GM18505 (cell line): ENCODE measurements around the gene SOX13.
"Not testable (repeated sequence)": the region's sequence is repeated elsewhere in the genome, so short reads cannot be mapped to it uniquely, and the experiment has no call there.

Source experiments
- ATAC-seq: cut with Tn5 transposase; IDR thresholded peaks from one replicate; pipeline ENCODE4 v1.9.1; 2021; ENCODE audit not compliant: unreplicated experiment
- POLR2A ChIP-seq: IDR thresholded peaks from 4 replicates; pipeline ENCODE4 v1.6.1; 2011; ENCODE audit warnings: borderline replicate concordance; ENCODE audit not compliant: insufficient read depth, insufficient read length; ENCODE audit errors: extremely low read depth

The SOX13 gene

DNA sequence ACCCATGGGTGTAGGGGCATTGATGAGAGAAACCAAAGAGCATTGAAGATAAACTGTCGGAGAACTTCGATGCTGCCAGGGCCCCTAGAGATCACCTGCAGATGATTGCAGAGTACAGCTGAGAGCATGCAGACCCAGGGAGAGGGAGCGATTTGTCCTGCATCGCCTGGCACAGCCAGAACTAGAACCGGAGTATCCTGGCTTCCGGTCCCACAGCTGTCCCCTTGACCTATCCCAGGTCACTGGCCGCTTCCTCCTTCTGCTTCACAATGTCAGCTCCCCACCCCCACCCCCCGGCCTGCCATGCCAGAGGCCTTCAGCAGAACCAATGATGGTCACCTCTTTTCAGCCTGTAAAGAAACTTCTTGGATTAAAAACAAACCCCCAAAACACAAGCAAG is 29.2 kb upstream of the SOX13 start:
- TF ChIP-seq POLR2A = no peak
- no peak for ATAC-seq

DNA sequence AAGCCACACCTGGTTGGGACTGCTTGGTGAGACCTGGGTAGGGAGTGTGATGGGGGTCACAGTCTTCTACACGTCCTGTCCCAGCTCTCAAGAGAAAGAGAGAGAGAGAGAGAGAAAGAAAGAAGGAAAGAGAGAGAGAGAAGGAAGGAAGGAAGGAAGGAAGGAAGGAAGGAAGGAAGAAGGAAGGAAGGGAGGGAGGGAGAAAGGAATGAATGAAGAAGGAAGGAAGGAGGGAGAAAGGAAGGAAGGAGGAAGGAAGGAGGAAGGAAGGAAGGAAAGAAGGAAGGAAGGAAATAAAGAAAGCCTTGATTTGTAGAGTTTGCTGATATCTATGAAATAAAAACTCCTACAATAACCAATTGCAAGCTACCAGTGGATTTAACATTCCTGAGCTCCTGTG is 28.5 kb upstream of the SOX13 start:
- TF ChIP-seq POLR2A = no peak
- ATAC-seq = no peak

DNA sequence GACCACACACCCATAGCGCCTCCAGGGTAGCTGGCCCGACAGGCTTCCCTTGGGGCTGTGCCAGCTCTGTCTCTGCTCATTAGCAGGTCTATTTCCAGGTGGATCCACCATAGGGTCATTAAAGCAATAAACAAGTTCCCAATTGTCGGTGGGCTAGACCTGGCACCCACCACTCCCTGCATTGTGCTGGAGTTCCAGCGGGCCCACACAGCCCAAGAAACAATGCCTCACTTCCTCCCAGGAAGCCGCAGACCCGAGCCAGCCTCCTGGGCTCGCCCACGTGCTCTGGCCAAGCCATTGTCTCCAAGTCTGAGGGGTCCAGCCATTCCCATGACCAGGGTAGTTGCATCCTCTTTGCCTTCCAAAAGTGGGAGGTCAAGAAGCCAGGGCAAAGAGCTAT is 27.5 kb upstream of the SOX13 start:
- no peak for ATAC-seq
- no peak for TF ChIP-seq POLR2A

DNA sequence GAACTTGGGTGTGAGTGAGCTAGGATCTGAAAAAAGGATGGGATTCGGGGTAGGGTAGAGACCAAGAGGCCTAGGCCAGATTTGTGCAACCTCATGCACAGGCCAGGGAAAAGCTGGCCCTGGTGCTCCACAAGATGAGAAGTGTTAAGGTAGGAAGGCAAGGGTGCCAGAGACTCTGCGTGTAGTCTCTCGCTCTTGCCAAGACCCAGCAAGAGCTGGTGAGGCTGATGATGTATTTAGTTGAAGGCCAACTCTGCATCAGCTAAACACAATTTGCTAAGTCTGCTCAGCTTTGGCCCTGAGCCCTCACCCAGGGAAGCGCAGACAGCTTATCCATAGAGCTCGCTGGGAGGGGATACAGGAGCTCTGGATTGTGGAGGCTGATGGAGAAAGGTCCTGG is 26.6 kb upstream of the SOX13 start:
- ATAC-seq = no peak
- no peak for TF ChIP-seq POLR2A

DNA sequence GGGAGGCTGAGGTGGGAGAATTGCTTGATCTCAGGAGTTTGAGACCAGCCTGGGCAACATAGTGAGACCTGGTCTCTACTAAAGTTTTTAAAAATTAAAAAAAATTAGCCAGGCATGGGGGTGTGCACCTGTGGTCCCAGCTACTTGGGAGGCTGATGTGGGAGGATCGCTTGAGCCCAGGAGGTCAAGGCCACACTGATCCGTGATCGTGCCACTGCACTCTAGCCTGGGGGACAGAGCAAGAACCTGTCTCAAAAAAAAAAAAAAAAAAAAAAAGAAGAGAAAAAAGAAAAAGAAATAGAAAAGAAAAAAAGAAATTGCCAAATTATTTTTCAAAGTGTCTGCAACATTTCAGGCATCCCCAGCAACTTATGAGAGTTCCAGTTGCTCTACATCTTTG is 24.1 kb upstream of the SOX13 start:
- not testable (repeated sequence) for ATAC-seq

DNA sequence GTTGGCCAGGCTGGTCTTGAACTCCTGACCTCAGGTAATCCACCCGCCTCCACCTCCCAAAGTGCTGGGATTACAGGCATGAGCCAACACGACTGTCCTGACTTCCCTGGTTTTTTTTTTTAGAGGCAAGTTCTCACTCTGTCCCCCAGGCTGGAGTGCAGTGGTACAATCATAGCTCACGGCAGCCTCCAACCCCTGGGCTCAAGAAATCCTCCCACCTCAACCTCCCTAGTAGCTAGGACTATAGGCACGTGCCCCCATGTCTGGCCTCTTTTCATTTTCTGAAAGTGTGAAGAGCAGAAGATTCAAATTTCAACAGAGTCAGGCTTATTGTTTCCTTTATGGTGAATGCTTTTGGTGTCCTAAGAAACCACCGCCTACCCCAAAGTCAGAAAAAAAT is 21.7 kb upstream of the SOX13 start:
- ATAC-seq = no peak
- no peak for TF ChIP-seq POLR2A

DNA sequence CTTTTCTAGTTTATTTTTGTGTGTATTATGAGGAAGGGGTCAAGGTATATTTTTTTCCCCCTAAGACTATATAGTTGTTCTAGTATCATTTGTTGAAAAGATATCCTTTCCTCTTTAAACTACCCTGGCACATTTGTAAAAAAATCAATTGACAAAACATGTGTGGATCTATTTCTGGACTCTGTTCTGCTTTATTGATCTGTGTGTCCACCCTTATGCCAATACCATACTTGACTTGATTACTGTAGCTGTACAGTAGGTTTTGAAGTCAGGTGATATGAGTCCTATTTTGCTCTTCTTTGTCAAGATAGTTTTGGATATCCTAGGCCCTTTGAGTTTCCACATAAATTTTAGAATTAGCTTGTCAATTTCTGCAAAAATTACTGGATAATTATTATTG is 21.2 kb upstream of the SOX13 start:
- no peak for TF ChIP-seq POLR2A
- ATAC-seq = no peak

DNA sequence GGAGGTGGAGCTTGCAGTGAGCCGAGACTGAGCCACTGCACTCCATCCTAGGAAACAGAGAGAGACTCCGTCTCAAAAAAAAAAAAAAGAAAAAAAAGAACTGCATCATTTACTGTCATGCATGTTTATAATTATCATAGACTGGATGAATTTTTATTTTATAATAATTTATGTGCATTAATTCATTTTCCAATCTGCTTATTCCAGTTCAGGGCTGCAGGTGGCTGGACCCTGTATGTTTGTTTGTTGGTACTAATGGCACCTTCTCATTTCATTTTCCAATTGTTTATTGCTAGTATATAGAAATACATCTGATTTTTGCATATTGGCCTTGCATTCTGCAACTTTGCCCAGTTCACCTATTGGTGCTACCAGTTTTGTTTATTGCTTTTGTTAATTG is 19.0 kb upstream of the SOX13 start:
- TF ChIP-seq POLR2A = no peak
- no peak for ATAC-seq

DNA sequence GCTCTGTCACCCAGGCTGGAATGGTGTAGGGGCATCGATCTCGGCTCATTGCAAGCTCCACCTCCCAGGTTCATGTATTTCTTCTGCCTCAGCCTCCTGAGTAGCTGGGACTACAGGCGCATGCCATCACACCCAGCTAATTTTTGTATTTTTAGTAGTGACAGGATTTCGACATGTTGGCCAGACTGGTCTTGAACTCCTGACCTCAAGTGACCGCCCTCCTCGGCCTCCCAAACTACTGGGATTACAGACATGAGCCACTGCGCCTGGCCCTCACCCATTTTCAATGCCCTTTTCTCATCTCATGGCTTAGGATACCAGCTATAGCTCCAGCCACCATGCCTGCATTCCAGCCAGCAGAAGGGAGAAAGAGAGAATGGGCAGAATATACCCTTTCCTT is 12.9 kb upstream of the SOX13 start:
- TF ChIP-seq POLR2A = no peak

DNA sequence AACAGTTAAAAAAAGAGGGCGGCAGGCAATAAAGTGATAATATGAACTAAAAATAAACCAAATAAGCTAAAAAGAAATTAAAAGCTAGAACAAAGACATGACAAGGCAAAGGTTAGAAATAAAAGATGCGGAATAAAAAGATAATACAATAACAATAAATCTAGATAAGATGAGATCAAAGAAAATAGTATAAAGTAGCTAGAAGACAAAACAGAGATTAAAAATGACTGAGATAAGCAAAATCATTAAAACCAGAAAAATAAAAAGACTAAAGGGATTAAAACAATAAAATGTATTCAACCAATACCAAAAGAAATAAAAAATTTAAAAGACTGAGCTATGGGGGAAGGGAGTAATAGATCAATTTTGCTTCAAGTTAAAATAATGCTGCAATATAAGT is 10.8 kb upstream of the SOX13 start:
- TF ChIP-seq POLR2A = no peak
- no peak for ATAC-seq

More for the DNA sequence above, 12.9 kb upstream of the SOX13 start:
- ATAC-seq = no peak

DNA sequence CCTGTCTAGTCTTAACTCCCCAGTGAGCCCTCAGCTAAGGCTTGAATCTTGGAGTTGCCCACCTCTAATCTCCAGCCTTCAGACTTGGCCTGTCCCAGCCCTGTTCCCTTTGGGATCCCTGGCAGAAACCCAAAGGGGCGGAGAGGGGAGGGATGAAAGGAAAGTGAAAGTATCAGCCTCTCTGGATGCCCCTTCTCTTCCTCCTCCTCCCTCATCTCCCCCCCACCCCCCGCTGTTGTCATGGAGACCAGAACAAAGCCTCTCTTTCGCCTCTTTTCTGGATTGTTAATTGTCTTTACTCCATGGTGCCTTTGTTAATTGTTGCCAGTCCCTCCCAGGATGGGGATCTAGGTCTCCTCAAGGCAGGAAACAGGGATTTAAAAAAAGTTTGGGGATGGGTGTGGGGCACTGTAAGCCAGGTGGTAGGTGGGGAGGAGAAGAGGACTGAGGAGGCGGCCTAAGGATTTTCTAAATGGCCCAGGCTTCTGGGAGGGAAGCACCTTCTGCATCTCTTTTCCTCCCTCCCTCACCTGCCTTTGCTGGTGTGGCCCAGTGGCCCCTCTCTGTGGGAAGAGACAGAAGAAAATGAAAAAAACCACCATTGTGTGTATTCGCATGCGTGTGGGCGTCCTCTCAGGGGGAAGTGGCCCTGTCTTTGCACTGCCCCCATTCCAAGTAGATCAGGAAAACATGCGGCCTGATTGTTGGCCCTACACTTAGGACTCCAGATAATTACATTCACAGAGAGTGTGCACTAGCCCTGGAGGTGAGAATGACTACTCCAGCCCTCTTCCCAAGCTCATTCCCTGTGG is 7.5 kb upstream of the SOX13 start:
- TF ChIP-seq POLR2A = no peak
- no peak for ATAC-seq

DNA sequence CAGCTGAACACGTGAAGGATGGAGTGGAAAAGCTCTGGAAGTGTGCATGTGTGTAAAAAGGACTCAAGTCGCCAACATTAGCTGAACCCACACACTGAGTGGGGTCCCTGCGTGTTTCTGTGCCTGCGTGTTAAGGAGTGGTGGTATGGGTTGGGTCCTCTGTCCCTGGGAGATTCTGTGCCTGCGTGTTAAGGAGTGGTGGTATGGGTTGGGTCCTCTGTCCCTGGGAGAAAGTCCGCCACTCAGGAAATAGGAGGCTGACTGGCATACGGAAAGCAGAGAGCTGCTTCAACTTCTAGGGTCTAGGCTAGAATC is 7.0 kb upstream of the SOX13 start:
- ATAC-seq = no peak
- no peak for TF ChIP-seq POLR2A

DNA sequence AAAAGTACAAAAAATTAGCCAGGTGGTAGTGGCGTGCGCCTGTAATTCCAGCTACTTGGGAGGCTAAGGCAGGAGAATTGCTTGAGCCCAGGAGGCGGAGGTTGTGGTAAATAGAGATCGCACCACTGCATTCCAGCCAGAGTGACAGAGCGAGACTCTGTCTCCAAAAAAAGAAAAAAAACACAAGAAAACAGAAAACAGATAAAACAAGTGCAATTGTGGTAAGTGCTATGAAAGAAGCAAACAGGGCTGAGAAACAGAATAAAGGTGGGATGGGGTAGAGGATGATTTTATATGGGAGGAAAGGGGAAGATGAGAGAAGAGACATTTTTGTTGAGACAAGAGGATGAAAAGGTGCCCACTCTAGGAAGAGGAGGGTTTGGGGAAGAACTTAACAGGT is 5.0 kb upstream of the SOX13 start:
- no peak for ATAC-seq
- TF ChIP-seq POLR2A = no peak

DNA sequence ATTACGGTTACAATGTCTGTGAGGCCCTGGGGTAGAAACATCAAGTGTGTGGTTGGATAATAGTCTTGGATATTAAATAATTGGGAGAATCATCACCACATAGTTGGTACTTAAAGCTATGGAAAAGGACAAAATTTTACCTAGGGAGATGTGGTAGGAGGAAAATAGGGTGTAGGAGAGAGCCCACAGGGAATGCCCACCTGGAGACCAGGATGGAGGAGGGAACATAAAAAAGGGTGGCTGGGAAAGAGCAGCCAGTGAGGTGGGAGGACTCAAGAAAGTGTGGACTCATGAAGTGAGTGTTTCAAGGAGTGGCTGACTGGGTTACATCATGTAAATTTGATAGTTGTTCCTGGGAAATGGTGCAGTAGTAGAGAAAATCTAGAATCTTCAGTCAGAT is 3.0 kb upstream of the SOX13 start:
- ATAC-seq = no peak
- no peak for TF ChIP-seq POLR2A

DNA sequence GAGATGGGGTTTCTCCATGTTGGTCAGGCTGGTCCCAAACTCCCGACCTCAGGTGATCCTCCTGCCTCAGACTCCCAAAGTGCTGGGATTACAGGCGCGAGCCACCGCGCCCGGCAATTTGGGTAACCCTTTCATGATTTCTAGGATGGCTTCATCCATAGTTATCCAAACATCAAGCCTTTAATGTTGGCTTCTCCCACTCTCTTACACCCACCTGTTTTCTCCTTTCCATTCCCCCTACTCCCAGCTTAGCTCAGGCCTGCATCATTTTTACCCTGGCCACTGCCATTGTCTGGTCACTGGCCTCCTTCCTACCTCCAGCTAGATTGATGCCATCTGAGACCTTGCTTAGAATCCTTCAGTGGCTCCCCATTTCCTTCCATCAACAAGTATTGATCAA is 2.0 kb upstream of the SOX13 start:
- ATAC-seq = no peak
- no peak for TF ChIP-seq POLR2A

DNA sequence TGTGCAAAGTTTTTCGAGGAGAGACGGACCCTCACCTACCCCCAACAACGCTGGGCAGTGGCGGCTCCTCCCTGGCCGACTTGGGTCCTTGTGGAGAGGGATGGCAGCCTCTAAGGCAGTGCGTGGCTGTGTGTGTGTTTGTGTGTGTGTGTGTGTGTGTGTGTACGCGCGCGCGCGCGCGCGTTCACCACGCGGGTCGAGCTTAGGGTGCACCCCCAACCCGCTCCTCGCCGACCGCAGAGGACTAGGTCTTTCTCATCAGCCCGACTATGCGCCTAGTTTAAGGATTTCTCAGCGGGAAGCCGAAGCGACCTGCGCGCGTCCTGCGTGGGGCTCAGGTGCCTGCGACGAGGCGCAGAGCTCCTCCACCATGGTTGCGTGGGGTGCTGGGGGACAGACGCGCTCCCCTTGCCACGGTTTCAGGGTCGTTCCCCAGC is 940 bp downstream of the SOX13 start:
- no peak for ATAC-seq
- no peak for TF ChIP-seq POLR2A
